Breast epithelium (tissue), 3 donors: ENCODE data around the gene RAP1B.

Experiments
- POLR2A ChIP-seq: fragments of 450-650 bp; IDR thresholded peaks from one replicate; pipeline ENCODE4 v1.6.1; 2016; ENCODE audit warnings: antibody characterized with exemption, mild to moderate bottlenecking, moderate library complexity
- POLR2AphosphoS5 ChIP-seq, 3 donors: sonication (generic); formaldehyde crosslinking; IDR thresholded peaks; one replicate each; pipeline ENCODE4 v1.6.1; 2017; ENCODE audit warnings: antibody characterized with exemption in 3 of 3
- TF ChIP-seq, protein P1 (sequence below), 3 donors: fragments of 450-650 bp; IDR thresholded peaks; one replicate each; pipeline ENCODE4 v1.5.1; 2016 to 2017; ENCODE audit warnings: antibody characterized with exemption in 3 of 3, mild to moderate bottlenecking in 3 of 3, moderate library complexity in 3 of 3

DNA sequence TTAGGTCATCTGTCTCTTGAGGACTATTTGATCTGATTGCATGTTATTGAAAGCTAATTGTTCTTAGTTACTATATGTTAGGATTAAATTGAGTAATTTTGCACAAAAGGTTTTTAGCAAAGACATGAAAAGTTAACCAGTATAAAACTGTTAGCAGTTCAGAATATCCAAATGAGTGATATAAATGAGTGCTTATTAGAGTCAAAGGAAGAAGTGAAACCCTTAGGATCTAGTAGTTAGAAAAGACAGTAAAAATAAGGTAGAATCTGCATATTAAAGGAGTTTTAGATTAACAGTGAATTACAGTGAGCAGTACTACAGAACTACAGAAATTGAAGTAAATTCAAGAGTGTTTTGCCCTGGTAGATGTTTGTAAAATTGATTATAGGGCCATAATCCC lies 12.4 kb downstream of the RAP1B start:
- TF ChIP-seq, protein P1, sequence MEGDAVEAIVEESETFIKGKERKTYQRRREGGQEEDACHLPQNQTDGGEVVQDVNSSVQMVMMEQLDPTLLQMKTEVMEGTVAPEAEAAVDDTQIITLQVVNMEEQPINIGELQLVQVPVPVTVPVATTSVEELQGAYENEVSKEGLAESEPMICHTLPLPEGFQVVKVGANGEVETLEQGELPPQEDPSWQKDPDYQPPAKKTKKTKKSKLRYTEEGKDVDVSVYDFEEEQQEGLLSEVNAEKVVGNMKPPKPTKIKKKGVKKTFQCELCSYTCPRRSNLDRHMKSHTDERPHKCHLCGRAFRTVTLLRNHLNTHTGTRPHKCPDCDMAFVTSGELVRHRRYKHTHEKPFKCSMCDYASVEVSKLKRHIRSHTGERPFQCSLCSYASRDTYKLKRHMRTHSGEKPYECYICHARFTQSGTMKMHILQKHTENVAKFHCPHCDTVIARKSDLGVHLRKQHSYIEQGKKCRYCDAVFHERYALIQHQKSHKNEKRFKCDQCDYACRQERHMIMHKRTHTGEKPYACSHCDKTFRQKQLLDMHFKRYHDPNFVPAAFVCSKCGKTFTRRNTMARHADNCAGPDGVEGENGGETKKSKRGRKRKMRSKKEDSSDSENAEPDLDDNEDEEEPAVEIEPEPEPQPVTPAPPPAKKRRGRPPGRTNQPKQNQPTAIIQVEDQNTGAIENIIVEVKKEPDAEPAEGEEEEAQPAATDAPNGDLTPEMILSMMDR (IDR thresholded peaks at IDR 0.05) = no peak
- TF ChIP-seq POLR2A = no peak
- TF ChIP-seq POLR2AphosphoS5 (IDR thresholded peaks at IDR 0.05) = no peak
